HG02759 (cell line): ENCODE results near the gene NOS1AP.

Source experiments
- ATAC-seq: cut with Tn5 transposase; IDR thresholded peaks from one replicate; pipeline ENCODE4 v1.9.1; 2021; ENCODE audit warnings: mild to moderate bottlenecking, moderate library complexity; ENCODE audit not compliant: unreplicated experiment

NOS1AP gene

GRCh38 chr1:162240577-162240976, 171.1 kb downstream of the NOS1AP start:
- no peak for ATAC-seq

- ATAC-seq = no peak
Observed at GRCh38 chr1:162242804-162243203, 173.3 kb downstream of the NOS1AP start.

- no peak for ATAC-seq
Observed at GRCh38 chr1:162248854-162249535, 179.5 kb downstream of the NOS1AP start.

- ATAC-seq = no peak
Observed at GRCh38 chr1:162250004-162250730, 180.7 kb downstream of the NOS1AP start.

DNA sequence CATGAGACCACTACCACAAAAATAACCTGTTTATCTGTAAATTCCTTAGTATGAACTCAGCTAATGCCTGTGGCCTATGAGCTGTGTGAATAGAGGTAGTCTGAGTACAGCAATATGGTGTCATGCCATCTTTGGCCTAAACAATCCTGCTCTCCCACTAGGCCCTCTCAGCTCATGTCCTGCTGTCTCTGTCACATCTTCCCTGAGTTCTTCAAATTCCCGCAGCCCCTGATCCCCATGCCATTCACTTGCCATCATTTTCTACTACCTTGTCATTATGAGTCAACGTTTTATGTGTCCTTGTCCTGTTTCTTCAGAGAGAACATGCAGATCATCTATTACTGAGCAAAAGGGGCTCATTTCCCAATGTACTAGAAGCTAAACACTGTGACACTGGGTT, 181.6 kb downstream of the NOS1AP start:
- no peak for ATAC-seq

GRCh38 chr1:162252214-162252613, 182.7 kb downstream of the NOS1AP start:
- no peak for ATAC-seq

- ATAC-seq = no peak
Observed at GRCh38 chr1:162253790-162254189, 184.3 kb downstream of the NOS1AP start.

GRCh38 chr1:162256287-162256686, 186.8 kb downstream of the NOS1AP start:
- no peak for ATAC-seq

DNA sequence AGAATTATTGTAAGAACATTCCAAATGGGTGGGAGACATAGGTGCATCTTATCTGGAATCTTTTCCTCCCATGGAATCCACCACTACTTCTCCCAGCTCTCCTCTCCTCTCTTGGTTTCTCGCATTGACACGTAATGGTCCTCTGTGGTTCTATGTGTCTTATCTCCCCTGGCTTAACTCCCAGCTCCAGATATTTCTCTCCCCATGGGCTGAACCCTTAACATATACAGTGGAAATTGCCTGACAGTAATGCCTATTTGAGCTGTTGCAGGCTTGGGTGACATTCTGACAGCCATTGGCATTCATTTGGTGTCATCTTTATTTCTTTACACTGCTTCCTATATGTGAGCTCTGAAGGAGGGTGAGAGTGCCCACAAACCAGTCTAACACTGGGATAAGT, 188.9 kb downstream of the NOS1AP start:
- no peak for ATAC-seq

GRCh38 chr1:162259894-162260455, 190.5 kb downstream of the NOS1AP start:
- ATAC-seq = no peak

- no peak for ATAC-seq
Observed at GRCh38 chr1:162264108-162264507, 194.6 kb downstream of the NOS1AP start.

- no peak for ATAC-seq
Observed at GRCh38 chr1:162265983-162266382, 196.5 kb downstream of the NOS1AP start.

DNA sequence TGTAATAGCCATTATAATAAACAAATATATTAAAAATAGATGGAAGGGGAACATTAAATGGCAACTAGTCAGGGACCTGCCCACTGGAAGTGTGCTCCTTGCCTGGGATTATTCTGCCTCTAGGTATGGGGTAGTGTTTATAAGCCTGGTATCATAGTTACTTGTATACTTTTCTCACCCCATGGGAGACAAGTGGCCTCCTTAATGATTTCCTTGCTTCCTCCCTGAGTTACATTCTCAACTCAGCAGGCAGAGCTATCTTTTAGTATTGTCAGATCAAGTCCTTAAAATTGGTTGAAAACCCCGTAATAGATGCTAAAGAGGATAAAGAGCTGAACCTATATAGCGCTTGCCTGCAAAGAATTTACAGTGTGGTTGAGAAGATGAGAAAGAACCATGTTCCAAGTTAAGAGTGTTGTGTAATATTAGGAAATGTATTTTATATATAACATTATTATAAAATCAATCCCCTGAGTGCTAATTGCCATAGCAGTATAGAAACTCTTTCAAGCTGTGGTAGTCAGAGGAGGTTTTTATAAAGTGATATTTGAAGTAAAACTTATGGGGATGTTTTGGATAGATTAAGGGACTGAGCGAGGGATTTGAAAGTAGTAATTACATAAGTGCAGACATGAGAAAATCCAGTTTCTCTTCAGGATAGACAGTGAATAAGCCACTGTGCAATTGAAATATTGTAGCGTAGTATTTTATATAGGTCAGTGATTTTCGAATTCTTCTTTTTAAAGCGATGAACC, 200.7 kb downstream of the NOS1AP start:
- no peak for ATAC-seq

GRCh38 chr1:162271972-162272371, 202.5 kb downstream of the NOS1AP start:
- no peak for ATAC-seq

GRCh38 chr1:162272419-162272818, 202.9 kb downstream of the NOS1AP start:
- ATAC-seq = no peak

GRCh38 chr1:162275622-162276175, 206.2 kb downstream of the NOS1AP start:
- ATAC-seq = no peak

GRCh38 chr1:162276493-162276892, 207.0 kb downstream of the NOS1AP start:
- ATAC-seq = no peak

DNA sequence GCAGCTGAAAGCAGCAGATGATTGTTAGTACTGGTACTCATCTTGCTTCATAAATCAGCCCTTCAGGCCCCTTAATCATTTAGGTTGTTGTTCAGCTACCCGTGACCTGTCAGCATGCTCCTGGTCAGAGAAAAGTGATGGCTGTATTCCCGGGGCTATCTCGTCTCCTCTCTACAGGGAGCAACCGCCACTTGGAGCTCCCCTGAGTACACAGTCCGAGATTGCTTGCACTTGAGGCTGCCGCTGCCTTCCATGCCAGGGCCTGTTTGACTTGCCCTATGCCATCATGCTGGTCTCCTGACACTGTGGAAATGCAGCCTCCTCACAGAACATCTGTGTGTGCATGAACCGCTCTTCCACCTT, 209.6 kb downstream of the NOS1AP start:
- ATAC-seq = no peak

DNA sequence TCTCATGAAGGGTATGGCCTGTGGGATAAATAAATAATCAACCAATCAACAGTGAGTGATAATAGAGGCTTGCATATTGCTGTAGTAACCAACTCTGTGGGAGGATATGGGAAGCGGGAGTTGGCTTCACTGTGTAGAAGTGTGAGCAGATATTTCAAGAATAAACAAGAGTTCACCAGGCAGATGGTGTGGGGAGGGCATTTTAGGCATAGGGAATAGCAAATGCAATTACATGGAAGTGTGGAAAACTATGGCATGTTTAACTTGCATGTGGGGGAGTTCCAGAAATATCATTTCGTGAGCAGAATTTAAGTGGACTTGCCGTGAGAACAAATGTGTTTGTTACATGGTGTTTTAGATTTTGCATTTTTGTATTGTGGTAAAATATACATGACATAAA, 211.9 kb downstream of the NOS1AP start:
- no peak for ATAC-seq

DNA sequence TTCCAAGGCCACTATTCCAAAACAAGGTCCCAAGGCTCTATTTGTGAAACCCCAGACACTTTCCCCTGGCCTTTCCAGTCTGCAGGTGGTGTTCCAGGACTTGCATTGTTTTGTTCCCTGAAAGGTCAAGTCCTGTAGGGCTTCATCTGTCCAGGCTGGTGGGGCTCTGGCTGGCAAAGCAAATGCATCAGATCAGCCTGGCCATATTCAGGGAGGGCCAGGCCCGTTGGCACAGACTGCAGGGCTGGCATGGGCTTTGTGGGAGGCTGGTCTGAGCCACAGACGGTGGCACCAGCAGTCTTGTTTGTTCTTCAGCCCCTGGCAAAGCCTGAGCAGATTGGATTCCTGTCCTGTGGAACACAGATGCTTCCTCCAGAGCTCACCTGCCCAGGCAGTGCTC, 214.2 kb downstream of the NOS1AP start:
- ATAC-seq = no peak

GRCh38 chr1:162284206-162284955, 214.9 kb downstream of the NOS1AP start:
- no peak for ATAC-seq
